Left forelimb (tissue), 1 donor: ENCODE data around the gene UNC119B.
"Not testable (repeated sequence)": the region's sequence is repeated elsewhere in the genome, so short reads cannot be mapped to it uniquely, and the experiment has no call there.

Experiments
- DNase-seq: peaks from one replicate; pipeline ENCODE4 v3.0.0-alpha.2; 2018; ENCODE audit warnings: low spot score

UNC119B gene

DNA sequence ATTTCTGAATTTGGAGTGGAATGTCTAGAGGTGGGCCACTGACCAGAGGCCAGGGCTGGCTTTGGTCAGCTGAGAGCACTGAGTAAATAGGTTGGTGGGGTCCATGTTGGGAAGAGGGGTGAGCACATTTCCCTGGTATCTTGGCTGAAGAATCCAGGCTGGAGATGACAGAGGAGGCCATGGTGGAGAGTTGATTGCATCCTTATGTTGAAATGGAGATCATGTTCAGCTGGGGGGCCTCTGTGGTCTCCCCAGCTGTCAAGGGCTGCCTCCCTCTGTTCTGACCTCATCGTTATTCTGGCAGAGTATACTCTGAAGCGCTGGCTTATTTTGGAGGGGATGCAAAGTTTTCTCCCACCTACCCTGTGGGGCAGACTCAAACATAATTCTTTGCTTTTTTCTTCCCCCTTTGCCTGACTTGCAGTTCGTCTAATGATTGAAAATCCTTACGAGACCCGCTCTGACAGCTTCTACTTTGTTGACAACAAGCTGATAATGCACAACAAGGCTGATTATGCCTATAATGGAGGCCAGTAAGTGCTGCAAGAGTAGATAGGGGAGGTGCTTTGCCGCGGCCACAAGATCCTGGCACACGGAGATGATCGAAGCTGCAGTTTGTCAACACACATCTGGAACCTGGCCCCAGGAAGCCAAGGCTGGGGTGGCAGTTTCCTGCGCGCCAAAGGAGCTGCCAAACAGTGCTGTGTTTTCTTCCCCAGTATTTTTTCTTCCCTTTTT lies 9.4 kb downstream of the UNC119B start:
- no peak for DNase-seq

DNA sequence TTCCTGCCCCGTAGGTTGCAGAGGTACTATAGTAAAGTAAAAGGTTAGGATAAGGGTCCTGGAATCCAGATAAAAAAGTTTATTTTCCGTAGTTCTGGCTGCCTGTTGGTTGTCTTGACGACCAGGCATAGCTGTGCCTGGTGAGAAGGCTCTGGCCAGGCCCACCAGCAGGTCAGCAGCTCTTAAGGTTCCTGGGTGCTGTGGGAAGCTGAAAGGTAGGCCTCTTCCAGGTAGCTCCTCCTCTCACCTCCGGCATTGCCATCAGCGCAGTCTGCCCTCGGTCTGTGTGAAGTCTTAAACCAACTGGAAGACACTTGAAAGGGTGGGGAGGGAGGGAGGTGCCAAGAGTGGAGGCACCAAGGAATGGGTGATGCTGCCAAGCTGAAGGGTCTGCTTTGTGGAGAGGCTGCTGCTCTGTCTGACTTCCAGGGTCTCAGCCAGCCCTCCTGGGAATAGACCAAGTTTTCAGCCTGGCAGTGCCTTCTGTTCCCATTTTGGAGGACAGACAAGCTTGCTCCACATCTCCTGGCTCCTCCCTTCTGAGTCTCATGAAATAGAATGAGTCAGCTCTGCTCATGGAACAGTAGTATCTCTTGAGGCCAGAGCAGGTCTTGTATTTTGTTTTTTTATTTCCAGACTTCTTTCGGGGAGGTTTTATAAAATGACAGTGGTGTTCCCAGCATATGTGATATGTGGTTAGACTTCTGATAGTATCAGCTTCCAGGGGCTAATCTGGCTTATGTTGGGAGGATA lies 10.2 kb downstream of the UNC119B start:
- no peak for DNase-seq

DNA sequence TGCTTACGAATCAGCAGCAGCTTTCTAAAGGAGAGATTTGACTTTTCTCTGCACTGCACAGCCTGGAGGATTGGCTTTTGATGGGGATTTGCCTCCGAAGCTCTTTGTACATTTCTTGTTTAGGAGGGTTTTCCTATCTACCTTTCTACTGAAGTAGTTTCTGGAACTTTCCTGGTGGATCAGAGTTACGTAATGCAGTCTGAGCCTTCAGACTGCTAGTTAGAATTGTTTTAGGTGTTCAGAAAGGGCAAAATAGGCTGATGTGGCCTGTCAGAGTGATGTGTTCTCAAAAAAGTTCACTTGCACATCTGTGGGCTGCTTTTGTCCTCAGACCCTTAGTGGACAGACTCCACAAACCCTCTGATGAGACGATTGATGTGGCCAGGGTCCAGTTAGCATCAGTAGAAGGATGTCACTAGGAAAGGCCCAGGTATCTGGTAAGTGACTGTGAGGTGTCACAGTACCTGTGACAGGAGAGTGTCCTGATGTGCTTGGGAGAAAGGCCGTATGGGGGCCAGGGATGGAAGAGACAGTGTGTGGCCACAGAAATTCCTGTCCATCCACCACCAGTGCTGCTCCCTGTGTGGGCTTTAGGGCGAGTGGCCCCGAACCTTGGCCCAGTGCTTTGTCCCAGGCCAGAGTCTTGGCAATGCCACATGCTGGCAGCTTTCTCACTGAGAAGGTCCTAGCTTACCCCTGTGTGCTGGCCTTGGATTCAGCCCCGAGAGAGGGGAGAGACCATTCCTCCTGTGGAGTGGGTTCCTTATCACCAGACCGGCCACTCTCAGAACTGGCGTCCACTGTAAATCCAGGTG lies 10.9 kb downstream of the UNC119B start:
- no peak for DNase-seq

DNA sequence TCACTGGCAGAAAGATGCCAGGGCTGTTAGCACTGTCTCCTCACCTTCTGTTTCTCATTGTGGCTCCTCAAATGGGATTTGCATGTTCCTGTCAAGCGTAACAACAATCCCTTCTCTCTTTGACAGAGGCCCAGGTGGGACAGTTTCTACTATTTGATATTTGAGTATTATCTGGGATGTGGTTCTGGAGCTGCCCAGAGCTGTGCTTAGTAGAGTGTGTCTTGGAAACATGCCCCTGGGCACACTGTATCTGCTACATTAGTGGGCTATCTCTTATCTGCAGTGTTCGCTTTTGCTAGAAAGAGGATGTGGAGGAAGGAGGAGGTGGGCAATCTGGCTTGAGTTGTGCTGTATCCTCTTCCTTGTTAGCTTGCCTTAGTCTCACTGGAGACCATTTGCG lies 11.6 kb downstream of the UNC119B start:
- DNase-seq = no peak

DNA sequence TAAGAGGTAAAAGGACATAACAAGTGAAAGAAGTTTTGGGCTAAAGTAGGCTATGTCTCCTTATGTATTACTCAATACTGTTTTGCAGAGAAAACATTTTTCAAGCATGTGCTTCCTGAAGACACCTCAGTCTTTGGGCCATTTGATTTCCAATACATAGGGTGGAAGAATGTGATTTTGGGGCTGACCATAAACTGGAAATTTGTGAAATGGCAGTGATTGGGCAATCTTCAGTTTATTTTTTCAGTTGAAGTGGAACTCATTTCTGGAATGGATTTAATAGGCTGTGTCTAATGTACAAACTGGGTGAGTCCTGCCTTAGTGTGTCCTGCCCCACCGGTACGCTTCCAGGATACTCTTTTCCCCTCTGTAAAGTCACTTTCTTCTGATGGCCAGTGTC lies 12.5 kb downstream of the UNC119B start:
- DNase-seq = no peak

DNA sequence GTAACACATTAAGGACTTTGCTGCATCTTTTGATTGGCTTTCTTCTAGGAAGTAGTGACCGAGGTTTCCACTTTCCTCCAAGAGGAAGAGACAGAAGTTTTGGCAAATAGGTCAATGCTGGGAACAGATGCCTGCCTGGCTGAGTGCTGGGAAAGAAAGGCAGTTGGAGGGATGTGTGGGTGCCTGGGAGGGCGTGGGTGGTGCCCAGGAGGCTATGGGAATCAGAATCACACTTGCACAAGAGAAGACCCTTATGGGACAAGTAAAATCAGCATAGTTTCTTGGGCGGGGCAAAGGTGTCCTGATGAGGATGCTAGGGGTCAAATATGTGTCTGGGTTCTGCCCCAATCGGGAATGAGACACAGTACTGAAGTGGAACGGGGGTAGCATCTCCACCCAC lies 14.5 kb downstream of the UNC119B start:
- no peak for DNase-seq

DNA sequence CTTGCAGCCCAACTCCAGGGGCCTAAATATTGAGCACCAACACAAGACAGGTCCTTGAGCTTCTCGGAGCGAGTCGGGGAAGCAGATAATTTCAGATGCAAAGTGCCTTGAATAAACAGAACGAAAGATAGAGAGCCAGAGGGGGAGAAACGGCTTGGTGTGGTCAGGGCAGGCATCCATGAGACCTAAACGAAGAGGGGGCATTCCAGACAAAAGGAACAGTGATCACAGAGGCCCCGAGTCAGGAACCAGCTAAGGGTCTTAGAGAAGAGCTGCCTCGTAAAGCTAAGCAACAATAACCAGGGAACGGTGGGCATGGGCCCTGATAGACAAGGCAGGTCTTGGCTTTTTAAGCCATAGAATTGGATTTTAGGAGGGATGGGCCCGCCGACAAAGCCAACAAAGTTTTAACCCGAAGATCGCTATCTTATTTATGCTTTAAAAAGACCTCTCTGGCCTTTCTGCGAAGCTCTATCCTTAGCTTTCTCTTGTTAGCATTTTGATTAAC lies 14.9 kb downstream of the UNC119B start:
- DNase-seq = no peak

DNA sequence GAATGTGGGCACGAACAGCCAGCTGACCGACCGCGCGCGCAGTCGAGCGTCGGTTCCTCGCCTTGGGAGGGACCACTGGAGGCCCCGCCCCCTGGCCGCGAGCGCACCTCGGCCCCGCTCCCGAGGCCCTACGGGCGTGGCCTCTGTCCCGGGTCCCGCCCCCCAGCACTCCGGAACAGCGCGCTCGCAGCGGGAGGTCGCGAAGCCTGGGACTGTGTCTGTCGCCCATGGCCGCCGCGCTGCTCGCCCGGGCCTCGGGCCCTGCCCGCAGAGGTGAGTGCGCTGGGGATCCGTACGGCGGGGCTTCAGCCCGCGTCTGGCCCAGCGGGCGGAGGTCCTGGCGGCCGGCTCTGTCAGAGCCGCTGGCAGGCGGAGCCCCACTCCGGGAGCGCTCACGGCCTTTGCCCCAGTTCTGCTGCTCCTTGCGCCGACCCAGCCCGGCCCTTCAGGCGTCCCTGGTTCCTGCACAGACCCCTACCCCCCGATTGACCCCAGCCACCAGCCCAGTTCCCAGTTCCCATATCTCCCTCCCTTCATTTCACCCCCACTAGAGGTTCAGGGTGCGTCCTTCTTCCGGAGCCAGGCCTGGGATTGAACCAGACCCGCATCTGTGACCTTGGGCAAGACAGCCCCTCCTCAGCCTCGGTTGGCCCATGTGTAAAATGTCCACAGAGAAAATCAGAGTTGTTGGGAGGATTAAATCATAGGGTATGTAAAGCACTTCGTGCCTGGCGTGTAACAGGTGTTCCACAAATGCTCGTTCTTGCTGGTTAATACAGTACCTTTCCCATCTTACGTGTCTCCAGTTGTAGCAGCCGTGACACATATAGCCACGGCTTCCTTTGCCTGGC lies 15.6 kb downstream of the UNC119B start, which contains the start of gene ACADS:
Gene ACADS (plus strand): TSS at position 168 of the 851 bp plus-strand sequence. CDS start 60 bp downstream, at position 228.
- DNase-seq = peak; percentile 89

DNA sequence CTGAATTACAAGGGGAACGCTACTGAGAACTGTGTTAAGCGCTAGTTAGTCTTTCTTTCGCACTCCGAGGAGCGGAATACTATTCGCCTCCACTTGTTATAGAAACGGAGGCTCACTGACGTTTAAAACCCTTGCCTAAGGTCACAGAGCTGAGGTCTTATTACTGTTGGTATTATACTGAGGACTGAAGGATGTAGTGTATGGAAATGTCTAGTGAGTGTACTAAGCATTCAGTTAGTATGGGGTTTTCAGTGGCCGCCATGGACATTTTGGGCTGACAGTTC lies 16.2 kb downstream of the UNC119B start:
- no peak for DNase-seq

DNA sequence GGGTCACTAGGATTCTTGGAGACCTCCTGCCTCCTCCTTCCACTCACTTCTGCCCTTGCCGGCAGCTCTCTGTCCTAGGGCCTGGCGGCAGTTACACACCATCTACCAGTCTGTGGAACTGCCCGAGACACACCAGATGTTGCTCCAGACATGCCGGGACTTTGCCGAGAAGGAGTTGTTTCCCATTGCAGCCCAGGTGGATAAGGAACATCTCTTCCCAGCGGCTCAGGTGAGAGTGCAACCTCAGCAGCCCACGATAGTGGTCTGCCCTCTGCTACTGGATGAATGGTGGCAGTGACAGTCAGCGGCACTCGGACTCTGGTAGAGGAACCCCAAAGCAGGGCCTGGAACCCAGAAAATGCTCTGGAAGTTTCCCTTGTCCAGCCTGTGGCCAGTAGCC lies 16.7 kb downstream of the UNC119B start:
- DNase-seq = no peak

DNA sequence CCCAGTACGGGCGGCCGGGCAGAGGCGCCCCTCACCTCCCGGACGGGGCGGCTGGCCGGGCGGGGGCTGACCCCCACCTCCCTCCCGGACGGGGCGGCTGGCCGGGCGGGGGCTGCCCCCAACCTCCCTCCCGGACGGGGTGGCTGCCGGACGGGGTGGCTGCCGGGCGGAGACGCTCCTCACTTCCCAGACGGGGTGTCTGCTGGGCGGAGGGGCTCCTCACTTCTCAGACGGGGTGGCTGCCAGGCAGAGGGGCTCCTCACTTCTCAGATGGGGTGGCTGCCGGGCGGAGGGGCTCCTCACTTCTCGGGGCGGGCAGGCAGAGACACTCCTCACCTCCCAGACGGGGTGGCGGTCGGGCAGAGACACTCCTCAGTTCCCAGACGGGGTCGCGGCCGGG lies 21.9 kb downstream of the UNC119B start:
- DNase-seq = not testable (repeated sequence)

DNA sequence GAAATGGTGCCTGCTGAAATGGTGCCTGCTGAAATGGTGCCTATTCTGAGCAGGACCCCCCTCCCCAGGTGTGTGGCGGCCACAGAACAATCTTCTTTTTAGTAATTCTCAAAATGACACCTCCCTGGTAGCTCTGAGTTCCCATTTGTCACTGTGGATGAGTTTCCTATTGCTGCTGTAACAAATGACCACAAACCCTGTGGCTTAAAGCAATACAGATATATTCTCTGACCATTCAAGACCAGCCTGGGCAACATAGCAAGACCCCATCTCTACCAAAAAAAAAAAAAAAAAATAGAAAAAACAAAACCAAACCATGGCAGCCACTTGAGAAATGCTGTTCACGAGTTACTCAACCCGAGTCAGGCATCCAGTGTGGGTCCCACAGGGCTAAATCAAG lies 23.3 kb downstream of the UNC119B start:
- DNase-seq = no peak

DNA sequence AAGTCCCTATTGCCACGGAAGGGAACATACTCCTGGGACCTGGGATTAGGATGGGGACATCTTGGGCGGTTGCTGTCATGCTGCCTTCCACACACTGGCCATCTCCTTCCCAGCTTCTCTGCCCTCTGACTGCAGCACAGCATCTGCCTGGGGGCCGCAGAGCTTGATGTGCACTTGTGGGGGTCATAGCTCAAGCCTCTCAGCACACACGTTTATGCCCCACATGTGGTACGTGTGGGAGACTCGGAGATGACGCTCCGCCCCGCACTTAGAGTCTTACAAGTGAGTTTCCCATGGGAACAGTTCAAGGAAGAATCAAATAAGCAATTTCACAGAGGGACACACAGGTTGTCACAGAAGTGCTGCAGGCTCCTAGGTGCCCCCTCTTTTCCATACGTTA lies 24.0 kb downstream of the UNC119B start:
- DNase-seq = no peak

DNA sequence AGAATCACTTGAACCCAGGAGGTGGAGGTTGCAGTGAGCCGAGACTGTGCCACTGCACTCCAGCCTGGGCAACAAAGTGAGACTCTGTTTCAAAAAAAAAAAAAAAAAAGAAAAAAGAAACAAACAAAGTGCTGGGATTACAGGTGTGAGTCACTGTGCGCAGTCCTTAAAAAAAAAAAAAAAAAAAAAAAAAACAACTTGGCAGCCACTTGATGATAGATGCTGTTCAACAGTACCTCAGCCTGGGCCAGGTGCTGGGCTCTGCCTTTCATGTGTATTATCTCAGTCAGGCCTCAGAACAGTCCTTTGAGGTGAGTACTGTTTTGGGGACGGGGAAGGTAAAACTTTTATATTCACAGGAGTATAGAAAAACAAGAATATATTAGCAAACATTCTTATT lies 24.9 kb downstream of the UNC119B start:
- no peak for DNase-seq

DNA sequence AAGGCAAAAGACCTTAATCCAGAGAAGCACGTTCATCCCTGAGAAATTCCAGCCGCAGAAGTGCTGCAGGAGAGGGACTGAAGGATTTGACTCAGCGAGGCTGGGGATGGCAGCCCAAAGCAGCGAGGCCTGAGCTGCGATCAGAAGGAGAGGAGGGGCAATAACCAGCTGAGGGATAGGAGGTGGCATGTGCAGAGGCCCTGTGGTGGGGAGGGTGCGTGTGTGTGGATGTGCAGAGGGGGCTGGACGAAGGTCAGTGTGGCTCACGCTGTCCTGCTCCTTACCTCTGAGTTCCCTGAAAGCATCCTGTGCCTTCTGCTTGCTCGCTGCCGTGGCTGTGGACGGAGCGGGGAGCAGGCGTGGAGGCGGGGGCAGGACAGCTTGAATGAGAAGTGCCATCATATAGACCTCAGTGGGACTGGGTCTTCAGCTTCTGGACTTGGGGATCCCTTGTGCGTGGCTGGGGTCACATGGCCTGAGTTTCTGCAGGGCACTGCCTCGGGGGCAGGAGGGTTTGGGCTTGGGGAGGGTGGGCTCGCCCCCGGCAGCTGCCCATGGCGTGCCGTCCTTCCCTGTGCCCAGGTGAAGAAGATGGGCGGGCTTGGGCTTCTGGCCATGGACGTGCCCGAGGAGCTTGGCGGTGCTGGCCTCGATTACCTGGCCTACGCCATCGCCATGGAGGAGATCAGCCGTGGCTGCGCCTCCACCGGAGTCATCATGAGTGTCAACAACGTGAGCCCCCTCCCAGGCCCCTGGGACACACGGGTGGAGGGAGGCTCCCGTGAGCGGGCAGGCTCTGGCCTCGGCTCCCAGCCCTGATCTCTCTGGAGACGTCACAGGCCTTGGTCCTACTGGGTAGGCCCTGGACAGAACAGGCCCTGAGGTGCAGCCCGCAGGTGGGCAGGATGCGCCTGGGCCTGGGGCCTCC lies 26.4 kb downstream of the UNC119B start:
- no peak for DNase-seq

DNA sequence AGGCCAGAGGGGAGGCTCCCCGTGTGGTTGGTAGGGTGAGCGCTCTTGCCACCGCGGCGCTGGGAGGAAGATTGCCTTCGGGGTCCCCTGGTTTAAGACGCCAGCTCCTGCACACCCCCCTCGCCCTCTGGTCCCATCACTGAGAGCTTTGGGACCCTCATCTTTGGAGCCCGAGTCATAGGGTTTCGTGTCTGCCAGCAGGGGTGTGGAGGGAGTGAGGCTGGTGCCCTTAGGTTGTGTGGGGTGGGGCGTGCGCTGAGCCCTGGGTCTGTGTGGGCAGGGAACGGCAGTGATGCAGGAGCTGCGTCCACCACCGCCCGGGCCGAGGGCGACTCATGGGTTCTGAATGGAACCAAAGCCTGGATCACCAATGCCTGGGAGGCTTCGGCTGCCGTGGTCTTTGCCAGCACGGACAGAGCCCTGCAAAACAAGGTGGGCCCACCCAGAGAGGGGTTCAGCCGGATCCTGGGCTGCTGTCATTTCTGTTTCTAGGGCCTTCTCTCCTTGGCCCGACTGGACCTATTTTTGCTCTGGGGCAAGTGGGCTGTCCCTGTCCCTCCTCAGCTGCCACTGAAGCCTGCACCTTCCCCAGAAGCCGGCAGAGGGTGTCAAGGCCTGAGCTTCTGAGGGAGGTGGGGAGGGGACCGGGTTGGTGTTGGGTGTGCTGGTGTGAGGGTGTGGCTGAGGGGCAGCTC lies 27.4 kb downstream of the UNC119B start:
- no peak for DNase-seq

DNA sequence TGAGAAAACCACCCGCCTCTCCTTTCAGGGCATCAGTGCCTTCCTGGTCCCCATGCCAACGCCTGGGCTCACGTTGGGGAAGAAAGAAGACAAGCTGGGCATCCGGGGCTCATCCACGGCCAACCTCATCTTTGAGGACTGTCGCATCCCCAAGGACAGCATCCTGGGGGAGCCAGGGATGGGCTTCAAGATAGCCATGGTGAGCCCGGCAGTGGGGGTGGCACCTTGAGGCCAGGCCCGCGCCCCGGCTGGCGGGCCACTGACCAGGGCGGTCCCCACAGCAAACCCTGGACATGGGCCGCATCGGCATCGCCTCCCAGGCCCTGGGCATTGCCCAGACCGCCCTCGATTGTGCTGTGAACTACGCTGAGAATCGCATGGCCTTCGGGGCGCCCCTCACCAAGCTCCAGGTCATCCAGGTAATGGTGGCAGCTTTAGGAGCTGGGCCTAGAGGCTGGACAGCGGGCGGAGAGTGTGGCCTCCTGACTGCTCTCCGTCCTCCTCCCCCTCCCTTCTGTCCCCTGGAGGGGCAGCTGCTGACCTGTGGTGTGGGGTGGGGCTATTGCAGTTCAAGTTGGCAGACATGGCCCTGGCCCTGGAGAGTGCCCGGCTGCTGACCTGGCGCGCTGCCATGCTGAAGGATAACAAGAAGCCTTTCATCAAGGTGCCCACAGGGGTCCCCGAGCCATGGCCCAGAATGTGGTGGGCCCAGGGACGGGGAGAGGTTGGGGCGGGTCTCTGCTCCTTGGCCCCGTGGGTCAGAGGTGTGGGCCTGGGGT lies 28.2 kb downstream of the UNC119B start:
- DNase-seq = no peak

DNA sequence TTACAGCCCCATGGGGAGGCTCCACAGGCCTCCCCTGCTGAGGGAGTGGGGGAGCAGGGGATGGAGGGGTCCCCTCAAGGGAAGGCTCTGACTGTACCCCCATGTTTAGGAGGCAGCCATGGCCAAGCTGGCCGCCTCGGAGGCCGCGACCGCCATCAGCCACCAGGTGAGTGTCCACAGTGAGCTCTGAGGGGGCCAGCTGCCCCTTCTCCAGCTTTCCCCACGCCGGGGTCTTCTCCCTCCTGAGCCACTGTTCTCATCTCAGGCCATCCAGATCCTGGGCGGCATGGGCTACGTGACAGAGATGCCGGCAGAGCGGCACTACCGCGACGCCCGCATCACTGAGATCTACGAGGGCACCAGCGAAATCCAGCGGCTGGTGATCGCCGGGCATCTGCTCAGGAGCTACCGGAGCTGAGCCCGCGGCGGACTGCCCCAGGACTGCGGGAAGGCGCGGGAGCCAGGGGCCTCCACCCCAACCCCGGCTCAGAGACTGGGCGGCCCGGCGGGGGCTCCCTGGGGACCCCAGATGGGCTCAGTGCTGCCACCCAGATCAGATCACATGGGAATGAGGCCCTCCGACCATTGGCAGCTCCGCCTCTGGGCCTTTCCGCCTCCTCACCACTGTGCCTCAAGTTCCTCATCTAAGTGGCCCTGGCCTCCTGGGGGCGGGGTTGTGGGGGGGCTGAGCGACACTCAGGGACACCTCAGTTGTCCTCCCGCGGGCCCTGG lies 28.9 kb downstream of the UNC119B start:
- no peak for DNase-seq
